T-helper 2 cell treated with Interferon-gamma antibody and Interleukin-4, amounts not matched to agents 5 μg/mL and 100 μg/mL, for 36 hours (primary cell): ENCODE results near the gene SSTR5.
"Not testable (repeated sequence)": the region's sequence is repeated elsewhere in the genome, so short reads cannot be mapped to it uniquely, and the experiment has no call there.

ENCODE experiments used
- DNase-seq: peaks from one replicate; pipeline ENCODE4 v3.0.0; 2021; ENCODE audit warnings: low spot score
- H3K27ac Mint-ChIP-seq: one replicate; pipeline ENCODE4 v1.8.0; 2021; ENCODE audit warnings: mild to moderate bottlenecking, mixed read lengths
- H3K27me3 Mint-ChIP-seq: one replicate; pipeline ENCODE4 v1.8.0; 2021; ENCODE audit warnings: low read depth, mixed read lengths
- H3K36me3 Mint-ChIP-seq: one replicate; pipeline ENCODE4 v1.8.0; 2021; ENCODE audit warnings: low read depth, mixed read lengths
- H3K4me1 Mint-ChIP-seq: one replicate; pipeline ENCODE4 v1.8.0; 2021; ENCODE audit warnings: low read depth, mixed read lengths
- H3K4me3 Mint-ChIP-seq: one replicate; pipeline ENCODE4 v1.8.0; 2022; ENCODE audit warnings: mild to moderate bottlenecking, moderate library complexity, mixed read lengths
- H3K9me3 Mint-ChIP-seq: one replicate; pipeline ENCODE4 v1.8.0; 2021; ENCODE audit warnings: mixed read lengths

SSTR5 gene

GRCh38 chr16:1090620-1091587, 18.4 kb downstream of the SSTR5 start:
- H3K4me3 Mint-ChIP-seq = no peak overlapping the region
- H3K27ac Mint-ChIP-seq = no peak overlapping the region
- H3K4me1 Mint-ChIP-seq = no peaks in the 10 kb centered on the region
- H3K36me3 Mint-ChIP-seq = no peaks in the 10 kb centered on the region
- no peak for DNase-seq
- no peaks in the 10 kb centered on the region for H3K27me3 Mint-ChIP-seq
- H3K9me3 Mint-ChIP-seq = no peaks in the 10 kb centered on the region

GRCh38 chr16:1091992-1092552, 19.5 kb downstream of the SSTR5 start:
- H3K27me3 Mint-ChIP-seq = no peaks in the 10 kb centered on the region
- H3K36me3 Mint-ChIP-seq = no peaks in the 10 kb centered on the region
- no peak overlapping the region for H3K27ac Mint-ChIP-seq
- no peaks in the 10 kb centered on the region for H3K9me3 Mint-ChIP-seq
- DNase-seq = no peak
- H3K4me3 Mint-ChIP-seq = no peak overlapping the region
- H3K4me1 Mint-ChIP-seq = no peaks in the 10 kb centered on the region

- H3K36me3 Mint-ChIP-seq, H3K27me3 Mint-ChIP-seq, H3K4me1 Mint-ChIP-seq, H3K9me3 Mint-ChIP-seq, H3K27ac Mint-ChIP-seq, H3K4me3 Mint-ChIP-seq, DNase-seq: not testable (repeated sequence)
These were observed 20.2 kb downstream of the SSTR5 start for GRCh38 chr16:1092685-1093283.

GRCh38 chr16:1093284-1094123, 21.0 kb downstream of the SSTR5 start:
- Mint-ChIP-seq H3K27me3 (no peaks in the 10 kb centered on the region), H3K4me1 (no peaks in the 10 kb centered on the region), H3K4me3 (no peak overlapping the region), H3K9me3 (no peaks in the 10 kb centered on the region), H3K36me3 (no peaks in the 10 kb centered on the region), H3K27ac (no peak overlapping the region)
- DNase-seq = no peak

- Mint-ChIP-seq H3K27me3 (no peaks in the 10 kb centered on the region), H3K27ac (no peak overlapping the region), H3K4me1 (no peaks in the 10 kb centered on the region), H3K4me3 (no peak overlapping the region), H3K36me3 (no peaks in the 10 kb centered on the region), H3K9me3 (no peaks in the 10 kb centered on the region)
- no peak for DNase-seq
These were observed 21.6 kb downstream of the SSTR5 start for GRCh38 chr16:1094124-1094479.

- Mint-ChIP-seq H3K4me1 (no peaks in the 10 kb centered on the region), H3K36me3 (no peaks in the 10 kb centered on the region), H3K27me3 (no peaks in the 10 kb centered on the region), H3K9me3 (no peaks in the 10 kb centered on the region), H3K27ac (no peak overlapping the region), H3K4me3 (no peak overlapping the region)
- DNase-seq = no peak
These were observed 22.3 kb downstream of the SSTR5 start for GRCh38 chr16:1094601-1095449.

- Mint-ChIP-seq H3K36me3 (no peaks in the 10 kb centered on the region), H3K27me3 (no peaks in the 10 kb centered on the region), H3K4me3 (no peak overlapping the region), H3K9me3 (no peaks in the 10 kb centered on the region), H3K27ac (no peak overlapping the region), H3K4me1 (no peaks in the 10 kb centered on the region)
- no peak for DNase-seq
These were observed 23.1 kb downstream of the SSTR5 start for GRCh38 chr16:1095450-1096168.

GRCh38 chr16:1096169-1097082, 23.9 kb downstream of the SSTR5 start, which contains the start of gene C1QTNF8:
TSS of gene C1QTNF8 (minus strand) at chr16:1096244. CDS start at chr16:1094922, 1,322 bp downstream.
- no peak within 1 kb of the TSS for H3K4me3 Mint-ChIP-seq
- no peak for DNase-seq
- H3K27ac Mint-ChIP-seq = no peak within 1 kb of the TSS
- no peaks in the 10 kb centered on the region for H3K27me3 Mint-ChIP-seq
- H3K4me1 Mint-ChIP-seq = no peaks in the 10 kb centered on the region
- no peaks in the 10 kb centered on the region for H3K36me3 Mint-ChIP-seq
- no peaks in the 10 kb centered on the region for H3K9me3 Mint-ChIP-seq

- Mint-ChIP-seq H3K27me3 (no peaks in the 10 kb centered on the region), H3K36me3 (no peaks in the 10 kb centered on the region), H3K9me3 (no peaks in the 10 kb centered on the region), H3K27ac (no peak overlapping the region), H3K4me3 (no peak overlapping the region), H3K4me1 (no peaks in the 10 kb centered on the region)
- no peak for DNase-seq
These were observed 24.6 kb downstream of the SSTR5 start for GRCh38 chr16:1097156-1097555.

GRCh38 chr16:1097800-1098199, 25.3 kb downstream of the SSTR5 start:
- Mint-ChIP-seq H3K36me3 (no peaks in the 10 kb centered on the region), H3K4me1 (no peaks in the 10 kb centered on the region), H3K9me3 (no peaks in the 10 kb centered on the region), H3K4me3 (no peak overlapping the region), H3K27ac (no peak overlapping the region), H3K27me3 (no peaks in the 10 kb centered on the region)
- DNase-seq = no peak

- no peak overlapping the region for H3K4me3 Mint-ChIP-seq
- H3K9me3 Mint-ChIP-seq = no peaks in the 10 kb centered on the region
- DNase-seq = no peak
- no peaks in the 10 kb centered on the region for H3K36me3 Mint-ChIP-seq
- H3K4me1 Mint-ChIP-seq = no peaks in the 10 kb centered on the region
- H3K27ac Mint-ChIP-seq = no peak overlapping the region
- no peaks in the 10 kb centered on the region for H3K27me3 Mint-ChIP-seq
These were observed 25.9 kb downstream of the SSTR5 start for GRCh38 chr16:1098266-1098991.
